Choroid plexus epithelial cell (primary cell): ENCODE measurements around the gene RUNX2.

ENCODE experiments used
- DNase-seq: peaks from one replicate; pipeline ENCODE4 v3.0.0-alpha.2; 2010; ENCODE audit warnings: low read depth
- H3K4me3 ChIP-seq: 2 replicates; pipeline ENCODE4 v1.5.1; 2011; ENCODE audit warnings: low read depth, mild to moderate bottlenecking, control low read depth, low read length, moderate library complexity
- TF ChIP-seq, protein P1 (sequence below): conservative IDR thresholded peaks from 2 replicates; pipeline ENCODE4 v1.5.1; 2011; ENCODE audit warnings: low read depth, mild to moderate bottlenecking, control low read depth, inconsistent platforms, low read length, moderate library complexity

RUNX2 gene

DNA sequence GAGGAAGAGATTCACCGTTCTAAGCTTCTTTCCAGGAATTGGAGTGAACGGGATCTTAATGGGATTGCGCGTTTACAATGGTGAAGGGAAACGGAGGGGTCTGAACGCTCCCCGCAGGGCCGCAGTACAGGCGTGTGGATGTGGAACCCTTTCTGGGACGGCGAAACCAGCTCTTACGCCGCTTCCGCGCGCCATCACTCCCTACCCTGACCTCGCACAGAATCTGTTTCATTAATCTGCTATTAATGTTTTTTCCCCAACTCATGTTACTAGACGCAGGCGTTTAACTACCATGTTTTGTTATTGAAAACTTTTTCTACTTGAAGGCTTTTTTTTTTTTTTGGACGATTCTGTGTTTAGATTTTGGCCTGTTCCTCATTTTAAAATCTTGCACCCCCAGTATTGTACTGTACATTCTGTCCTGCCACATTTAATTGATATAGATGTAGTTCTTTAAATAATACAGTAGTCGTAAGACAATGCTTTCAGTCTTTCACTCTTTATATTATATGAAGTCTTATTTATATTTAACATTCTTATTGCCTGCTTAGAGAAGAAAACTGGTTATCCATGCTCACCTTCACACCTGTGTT, 50.3 kb downstream of the RUNX2 start:
- H3K4me3 ChIP-seq = peak overlapping the region; percentile 76
- TF ChIP-seq, protein P1, sequence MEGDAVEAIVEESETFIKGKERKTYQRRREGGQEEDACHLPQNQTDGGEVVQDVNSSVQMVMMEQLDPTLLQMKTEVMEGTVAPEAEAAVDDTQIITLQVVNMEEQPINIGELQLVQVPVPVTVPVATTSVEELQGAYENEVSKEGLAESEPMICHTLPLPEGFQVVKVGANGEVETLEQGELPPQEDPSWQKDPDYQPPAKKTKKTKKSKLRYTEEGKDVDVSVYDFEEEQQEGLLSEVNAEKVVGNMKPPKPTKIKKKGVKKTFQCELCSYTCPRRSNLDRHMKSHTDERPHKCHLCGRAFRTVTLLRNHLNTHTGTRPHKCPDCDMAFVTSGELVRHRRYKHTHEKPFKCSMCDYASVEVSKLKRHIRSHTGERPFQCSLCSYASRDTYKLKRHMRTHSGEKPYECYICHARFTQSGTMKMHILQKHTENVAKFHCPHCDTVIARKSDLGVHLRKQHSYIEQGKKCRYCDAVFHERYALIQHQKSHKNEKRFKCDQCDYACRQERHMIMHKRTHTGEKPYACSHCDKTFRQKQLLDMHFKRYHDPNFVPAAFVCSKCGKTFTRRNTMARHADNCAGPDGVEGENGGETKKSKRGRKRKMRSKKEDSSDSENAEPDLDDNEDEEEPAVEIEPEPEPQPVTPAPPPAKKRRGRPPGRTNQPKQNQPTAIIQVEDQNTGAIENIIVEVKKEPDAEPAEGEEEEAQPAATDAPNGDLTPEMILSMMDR = no peak

GRCh38 chr6:45382391-45382790, 54.3 kb downstream of the RUNX2 start:
- no peak for DNase-seq
- TF ChIP-seq, protein P1 = no peak

More for the DNA sequence above, 50.3 kb downstream of the RUNX2 start:
- peak; percentile 58 for DNase-seq

GRCh38 chr6:45386501-45386900, 58.4 kb downstream of the RUNX2 start:
- no peak overlapping the region for H3K4me3 ChIP-seq
- TF ChIP-seq, protein P1 = no peak
- no peak for DNase-seq

More at GRCh38 chr6:45382391-45382790, 54.3 kb downstream of the RUNX2 start:
- H3K4me3 ChIP-seq = no peak overlapping the region

DNA sequence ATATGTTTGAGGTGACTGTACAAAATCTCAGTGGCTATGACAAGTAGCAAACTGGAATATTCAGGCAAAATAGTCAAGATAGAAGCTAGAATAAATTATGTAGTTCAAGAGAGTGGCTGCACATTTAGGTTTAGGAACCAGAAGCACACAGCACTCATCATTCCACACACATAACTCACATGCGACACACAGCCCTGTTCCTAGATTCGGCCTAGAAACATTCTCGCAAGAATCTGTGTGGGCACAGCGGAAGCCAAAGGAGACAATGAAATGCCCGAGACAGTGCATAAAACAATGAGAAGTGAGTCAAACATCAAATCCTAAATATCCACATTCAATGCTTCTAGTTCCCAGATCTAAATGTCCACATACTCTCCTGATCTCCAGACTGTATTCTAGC, 59.1 kb downstream of the RUNX2 start:
- no peak overlapping the region for H3K4me3 ChIP-seq
- DNase-seq = peak; percentile 14
- TF ChIP-seq, protein P1 = no peak

- TF ChIP-seq, protein P1 = no peak
- no peak overlapping the region for H3K4me3 ChIP-seq
- DNase-seq = peak; percentile 51
These were observed 60.2 kb downstream of the RUNX2 start for GRCh38 chr6:45388328-45388727.

DNA sequence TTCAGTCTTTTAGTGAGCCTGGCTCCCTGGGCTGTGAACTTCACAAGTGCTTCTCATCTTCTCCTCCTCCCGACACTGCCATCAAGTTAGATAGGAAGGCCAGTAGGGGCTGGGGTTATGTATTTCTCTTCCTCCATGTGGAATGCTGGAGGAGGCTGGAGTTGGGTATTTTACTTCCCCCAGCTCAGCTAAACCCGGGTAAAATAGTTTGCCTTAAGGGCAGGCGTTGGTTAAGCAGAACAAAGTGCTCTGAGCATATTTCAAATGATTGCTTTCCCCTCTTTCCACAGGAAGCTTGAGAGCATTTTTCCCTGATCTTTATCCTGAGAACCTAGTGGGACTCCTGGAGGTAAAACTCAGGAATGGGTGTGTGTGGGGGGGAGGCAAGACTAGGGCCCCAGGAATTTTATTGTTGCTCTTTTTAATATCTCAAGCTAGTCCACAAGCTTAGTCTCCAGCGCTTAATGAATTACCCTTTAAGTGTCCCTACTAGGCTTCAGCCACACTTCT, 66.5 kb downstream of the RUNX2 start:
- H3K4me3 ChIP-seq = no peak overlapping the region
- DNase-seq = no peak
- TF ChIP-seq, protein P1 = no peak
